22Rv1 (cell line): Measurements from ENCODE around the gene RPL35.
A peak's percentile ranks its signal among the peaks of the same experiment; 100 is the strongest.

Experiments
- H3K27ac ChIP-seq: fragments of 450-650 bp; 2 replicates; pipeline ENCODE4 v1.5.1; 2017
- CTCF ChIP-seq: fragments of 450-650 bp; IDR thresholded peaks from 2 replicates; pipeline ENCODE4 v1.5.1; 2017; ENCODE audit warnings: mild to moderate bottlenecking
- ZFX ChIP-seq: fragments of 450-650 bp; IDR thresholded peaks from 2 replicates; pipeline ENCODE4 v1.6.1; 2017; ENCODE audit warnings: antibody characterized with exemption, borderline replicate concordance

RPL35 gene

DNA sequence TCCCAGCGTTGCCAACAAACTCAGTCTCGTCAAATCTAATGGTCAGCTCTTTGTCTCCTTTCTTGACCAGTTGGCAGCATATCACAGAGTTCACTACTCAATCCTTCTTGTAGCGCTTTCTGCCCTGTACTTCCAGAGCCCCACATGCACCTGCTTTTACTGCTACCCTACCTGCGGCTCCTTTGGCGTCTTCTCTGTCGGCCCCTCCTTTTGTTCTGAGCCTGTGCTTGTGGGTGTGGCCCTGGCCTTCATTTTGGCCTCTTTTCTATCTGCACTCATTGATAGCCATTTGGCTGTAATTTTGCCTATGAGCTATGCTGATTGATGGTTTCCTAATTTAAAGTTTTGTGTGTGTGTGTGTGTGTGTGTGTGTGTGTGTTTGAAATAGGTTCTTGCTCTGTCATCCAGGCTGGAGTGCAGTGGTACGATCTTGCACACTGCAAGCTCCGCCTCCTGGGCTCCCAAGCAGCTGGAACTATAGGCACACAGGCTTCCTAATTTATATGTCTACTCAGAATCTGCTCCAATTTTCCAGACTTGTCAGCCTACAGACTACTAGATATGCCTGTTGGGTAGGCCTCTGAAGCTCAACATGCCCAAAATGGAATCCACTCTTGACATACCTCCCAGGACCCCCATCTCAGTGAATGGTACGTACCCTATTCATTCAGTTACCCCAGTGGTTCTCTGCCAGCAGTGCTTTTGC lies 32.4 kb upstream of the RPL35 start:
- H3K27ac ChIP-seq = no peak overlapping the region
- no peak for TF ChIP-seq ZFX
- 0 out of 2 replicates have a peak, but pooled peaks have one; percentile 21 for TF ChIP-seq CTCF

GRCh38 chr9:124890179-124890578 lies 28.4 kb upstream of the RPL35 start:
- TF ChIP-seq CTCF = no peak
- no peak for TF ChIP-seq ZFX

DNA sequence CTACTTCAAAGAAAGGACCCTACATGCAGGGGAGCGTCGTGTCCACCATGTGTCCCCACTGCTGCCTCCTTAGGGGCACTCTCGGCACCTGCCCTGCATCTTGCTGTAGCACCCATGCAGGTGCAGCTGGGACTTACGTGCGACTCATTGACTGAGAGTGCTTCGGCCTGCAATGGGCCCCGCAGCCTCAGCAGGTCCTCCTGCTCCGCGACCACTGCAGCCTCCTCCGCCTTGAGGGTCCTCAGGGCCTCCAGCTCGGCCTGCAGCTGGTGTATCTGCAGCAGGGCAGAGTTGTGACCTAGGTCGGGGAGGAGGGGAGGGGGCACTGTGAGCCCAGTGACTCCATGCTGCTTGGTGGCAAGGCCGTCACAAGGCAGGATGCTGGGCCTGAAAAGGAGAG lies 27.2 kb upstream of the RPL35 start:
- no peak for TF ChIP-seq CTCF
- no peak for TF ChIP-seq ZFX
- no peak overlapping the region for H3K27ac ChIP-seq

More at GRCh38 chr9:124890179-124890578, 28.4 kb upstream of the RPL35 start:
- no peak overlapping the region for H3K27ac ChIP-seq

DNA sequence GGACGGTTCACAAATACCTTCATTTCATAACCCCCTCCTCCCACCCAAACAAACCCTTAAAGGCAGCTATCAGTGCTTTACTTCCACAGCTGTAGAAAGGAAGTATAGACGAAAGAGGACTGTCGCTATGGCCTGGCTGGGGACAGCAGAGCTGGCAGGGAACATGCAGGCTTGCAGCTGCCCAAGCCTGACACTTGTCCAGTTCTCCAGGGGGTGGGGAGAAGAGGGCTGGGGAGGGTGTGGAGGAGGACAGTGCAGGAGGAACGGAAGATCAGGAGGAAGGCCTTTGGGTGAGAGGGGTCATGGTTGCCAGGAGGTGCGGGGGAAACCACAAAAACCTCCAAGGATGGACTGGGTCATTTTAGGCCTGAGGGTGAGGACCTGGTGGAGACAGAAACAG lies 26.1 kb upstream of the RPL35 start:
- H3K27ac ChIP-seq = no peak overlapping the region
- no peak for TF ChIP-seq ZFX
- TF ChIP-seq CTCF = no peak

- no peak overlapping the region for H3K27ac ChIP-seq
Measured at GRCh38 chr9:124886866-124887492, 25.2 kb upstream of the RPL35 start.

DNA sequence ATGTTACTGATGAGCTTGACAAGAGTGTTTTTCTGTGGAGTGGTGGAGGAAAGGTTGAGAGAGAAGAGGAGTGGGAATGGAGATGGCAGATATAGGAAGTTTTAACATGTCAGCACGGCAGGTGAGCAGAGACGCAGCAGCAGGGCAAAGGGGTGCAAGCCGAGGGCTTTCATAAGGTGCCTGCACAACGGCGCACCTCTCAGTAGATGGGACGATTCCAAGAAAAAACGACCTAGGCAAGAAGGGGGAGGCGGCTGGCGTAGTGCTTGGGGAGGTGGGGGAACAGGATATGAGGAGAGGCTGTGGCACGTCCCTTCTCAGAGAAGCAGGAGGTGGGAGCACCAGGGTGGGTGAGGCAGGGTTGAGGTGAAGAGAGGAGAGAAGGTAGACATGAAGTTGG lies 24.7 kb upstream of the RPL35 start:
- no peak overlapping the region for H3K27ac ChIP-seq
- TF ChIP-seq CTCF = no peak
- TF ChIP-seq ZFX = no peak

More at GRCh38 chr9:124886866-124887492, 25.2 kb upstream of the RPL35 start:
- TF ChIP-seq ZFX (no peak), CTCF (no peak)

- no peak overlapping the region for H3K27ac ChIP-seq
- TF ChIP-seq ZFX = no peak
- TF ChIP-seq CTCF = no peak
Measured at GRCh38 chr9:124885551-124885950, 23.8 kb upstream of the RPL35 start.
